Measurements from ENCODE around the gene SLC17A7. TPM values are rescaled to one million over a fixed set of nuclear protein-coding genes. Genes with fewer than 3 reads are reported as not detected.
A peak's percentile ranks its signal among the peaks of the same experiment; 100 is the strongest.

The SLC17A7 gene
- total and polyA plus RNA-seq, 2 of the 13 experiments (the other 11 are each of a cell fraction or from before 2014, with no cell fraction given): 0.32 TPM; not detected in 1

GRCh38 chr19:49489601-49490167 is 48.4 kb upstream of the SLC17A7 start (continued):
- no peak for TF ChIP-seq CSRNP2 (CRISPR knock-in tag; conservative IDR thresholded peaks at IDR 0.05; ENCODE audit: low read depth)
- no peak for TF ChIP-seq ZNF24 (IDR thresholded peaks at IDR 0.05)
- TF ChIP-seq ZNF18 (CRISPR knock-in tag; IDR thresholded peaks at IDR 0.05; ENCODE audit: insufficient replicate concordance): no peak
- TF ChIP-seq SPEN (CRISPR knock-in tag; IDR thresholded peaks at IDR 0.05; ENCODE audit: low read depth): peak; percentile 55
- TF ChIP-seq ZBTB4 (CRISPR knock-in tag; IDR thresholded peaks at IDR 0.05; ENCODE audit: borderline replicate concordance): peak; percentile 46; the same call in 1 of the 2 replicates
- TF ChIP-seq ZNF280B (CRISPR knock-in tag; IDR thresholded peaks at IDR 0.05; ENCODE audit: borderline replicate concordance): no peak
- 0 out of 2 replicates have a peak, but pooled peaks have one; percentile 37 for TF ChIP-seq ZBTB25 (CRISPR knock-in tag; IDR thresholded peaks at IDR 0.05)
- TF ChIP-seq FOXO4 (CRISPR knock-in tag; conservative IDR thresholded peaks at IDR 0.05): no peak
- no peak for TF ChIP-seq SALL2 (CRISPR knock-in tag; IDR thresholded peaks at IDR 0.05)
- TF ChIP-seq TEAD2 (CRISPR knock-in tag; IDR thresholded peaks at IDR 0.05): no peak
- no peak for TF ChIP-seq ZNF296 (CRISPR knock-in tag; conservative IDR thresholded peaks at IDR 0.05)
- no peak for TF ChIP-seq ZNF263 (CRISPR knock-in tag; IDR thresholded peaks at IDR 0.05)
- no peak for TF ChIP-seq GFI1 (CRISPR knock-in tag; IDR thresholded peaks at IDR 0.05; ENCODE audit: borderline replicate concordance)
- no peak for TF ChIP-seq RXRA (CRISPR knock-in tag; IDR thresholded peaks at IDR 0.05)
- no peak; the same call in 1 of the 2 replicates for TF ChIP-seq HBP1 (CRISPR knock-in tag; IDR thresholded peaks at IDR 0.05; ENCODE audit: low read depth)
